Measurements from ENCODE around the gene FAM219B.

GRCh38 chr15:74917676-74918075, 11.0 kb upstream of the FAM219B start:
- TF ChIP-seq WRNIP1 (IDR thresholded peaks at IDR 0.05; ENCODE audit: borderline replicate concordance, low read depth, low read length): no peak
- no peak for TF ChIP-seq TAF1 (IDR thresholded peaks at IDR 0.05; ENCODE audit: borderline replicate concordance, low read depth, low read length)
- TF ChIP-seq BCL11A (IDR thresholded peaks at IDR 0.05; ENCODE audit: low read depth, low read length): no peak
- TF ChIP-seq POLR2A (IDR thresholded peaks at IDR 0.05; ENCODE audit: low read depth, low read length): no peak
- no peak for TF ChIP-seq CREB1 (IDR thresholded peaks at IDR 0.05; ENCODE audit: low read depth)
- TF ChIP-seq NR2C2 (IDR thresholded peaks at IDR 0.05; ENCODE audit: borderline replicate concordance, control insufficient read depth, insufficient read length, low read depth): no peak
- TF ChIP-seq, protein P1, sequence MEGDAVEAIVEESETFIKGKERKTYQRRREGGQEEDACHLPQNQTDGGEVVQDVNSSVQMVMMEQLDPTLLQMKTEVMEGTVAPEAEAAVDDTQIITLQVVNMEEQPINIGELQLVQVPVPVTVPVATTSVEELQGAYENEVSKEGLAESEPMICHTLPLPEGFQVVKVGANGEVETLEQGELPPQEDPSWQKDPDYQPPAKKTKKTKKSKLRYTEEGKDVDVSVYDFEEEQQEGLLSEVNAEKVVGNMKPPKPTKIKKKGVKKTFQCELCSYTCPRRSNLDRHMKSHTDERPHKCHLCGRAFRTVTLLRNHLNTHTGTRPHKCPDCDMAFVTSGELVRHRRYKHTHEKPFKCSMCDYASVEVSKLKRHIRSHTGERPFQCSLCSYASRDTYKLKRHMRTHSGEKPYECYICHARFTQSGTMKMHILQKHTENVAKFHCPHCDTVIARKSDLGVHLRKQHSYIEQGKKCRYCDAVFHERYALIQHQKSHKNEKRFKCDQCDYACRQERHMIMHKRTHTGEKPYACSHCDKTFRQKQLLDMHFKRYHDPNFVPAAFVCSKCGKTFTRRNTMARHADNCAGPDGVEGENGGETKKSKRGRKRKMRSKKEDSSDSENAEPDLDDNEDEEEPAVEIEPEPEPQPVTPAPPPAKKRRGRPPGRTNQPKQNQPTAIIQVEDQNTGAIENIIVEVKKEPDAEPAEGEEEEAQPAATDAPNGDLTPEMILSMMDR (IDR thresholded peaks at IDR 0.05 in 2 of 3, conservative IDR thresholded peaks at IDR 0.05 in 1 of 3; ENCODE audit: control insufficient read depth in 2 of 3, extremely low read depth in 1 of 3, insufficient read depth in 1 of 3, low read depth in 3 of 3, low read length in 3 of 3): no peak
- TF ChIP-seq, protein P2, sequence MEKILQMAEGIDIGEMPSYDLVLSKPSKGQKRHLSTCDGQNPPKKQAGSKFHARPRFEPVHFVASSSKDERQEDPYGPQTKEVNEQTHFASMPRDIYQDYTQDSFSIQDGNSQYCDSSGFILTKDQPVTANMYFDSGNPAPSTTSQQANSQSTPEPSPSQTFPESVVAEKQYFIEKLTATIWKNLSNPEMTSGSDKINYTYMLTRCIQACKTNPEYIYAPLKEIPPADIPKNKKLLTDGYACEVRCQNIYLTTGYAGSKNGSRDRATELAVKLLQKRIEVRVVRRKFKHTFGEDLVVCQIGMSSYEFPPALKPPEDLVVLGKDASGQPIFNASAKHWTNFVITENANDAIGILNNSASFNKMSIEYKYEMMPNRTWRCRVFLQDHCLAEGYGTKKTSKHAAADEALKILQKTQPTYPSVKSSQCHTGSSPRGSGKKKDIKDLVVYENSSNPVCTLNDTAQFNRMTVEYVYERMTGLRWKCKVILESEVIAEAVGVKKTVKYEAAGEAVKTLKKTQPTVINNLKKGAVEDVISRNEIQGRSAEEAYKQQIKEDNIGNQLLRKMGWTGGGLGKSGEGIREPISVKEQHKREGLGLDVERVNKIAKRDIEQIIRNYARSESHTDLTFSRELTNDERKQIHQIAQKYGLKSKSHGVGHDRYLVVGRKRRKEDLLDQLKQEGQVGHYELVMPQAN (conservative IDR thresholded peaks at IDR 0.05): no peak
- no peak for TF ChIP-seq TCF7 (IDR thresholded peaks at IDR 0.05; ENCODE audit: borderline replicate concordance)

All from GM12878 (cell line).